B cell (primary cell): Measurements from ENCODE around the gene ZMYND15. TPM values are rescaled to one million over a fixed set of nuclear protein-coding genes. Genes with fewer than 3 reads are reported as not detected.
A peak's percentile ranks its signal among the peaks of the same experiment; 100 is the strongest.

Experiments
- ATAC-seq: fragments of 200-7000 bp; cut with Tn5 transposase; one replicate; pipeline ENCODE4 v1.10.0; 2021; ENCODE audit warnings: low read depth, mild to moderate bottlenecking, moderate number of reproducible peaks, moderate library complexity
- CTCF ChIA-PET: fragments of 350-600 bp; sonication (Branson Sonifier 250); formaldehyde crosslinking; loops from one replicate; lab custom pipeline; 2021; ENCODE audit warnings: antibody characterized with exemption, inconsistent platforms; lab: Charles Lee
- POLR2A ChIA-PET: fragments of 350-600 bp; sonication (Branson Sonifier 250); formaldehyde crosslinking; loops from one replicate; lab custom pipeline; 2021; ENCODE audit warnings: antibody characterized with exemption; lab: Charles Lee
- DNase-seq: peaks from one replicate; pipeline ENCODE4 v3.0.0; 2013
- H2AFZ ChIP-seq: 2 replicates; pipeline ENCODE4 v1.6.1; 2012; ENCODE audit warnings: mild to moderate bottlenecking, low read depth, low read length; ENCODE audit not compliant: insufficient read depth, poor library complexity, severe bottlenecking
- H3K27ac ChIP-seq, 2 donors: 1 replicate in 1 of 2; 2 replicates in 1 of 2; pipeline ENCODE4 v1.5.1; 2012 to 2013; ENCODE audit warnings: low read length in 2 of 2, mild to moderate bottlenecking in 2 of 2, moderate library complexity in 1 of 2
- H3K27me3 ChIP-seq, 4 experiments: fragments of 200-600 bp in 1 of 4; sonication (generic) in 1 of 4; replicated peaks in 1 of 4; 1 replicate in 2 of 4; 2 replicates in 2 of 4; pipeline versions ENCODE4 v1.6.1 to v1.7.0; 2013 to 2016; ENCODE audit warnings: low read length in 3 of 4, mild to moderate bottlenecking in 2 of 4, mixed read lengths in 1 of 4, moderate library complexity in 1 of 4; ENCODE audit not compliant: insufficient read depth in 4 of 4, control insufficient read depth in 3 of 4; ENCODE audit errors: control extremely low read depth in 1 of 4
- H3K36me3 ChIP-seq, 2 experiments: replicated peaks in 1 of 2; 1 replicate in 1 of 2; 2 replicates in 1 of 2; pipeline versions ENCODE4 v1.6.1 to v1.7.1; 2013; ENCODE audit warnings: low read length in 1 of 2; ENCODE audit not compliant: insufficient read depth in 2 of 2, control insufficient read depth in 1 of 2; ENCODE audit errors: control extremely low read depth in 1 of 2, extremely low read depth in 1 of 2
- H3K4me1 ChIP-seq, 2 donors: fragments of 200-600 bp in 1 of 2; sonication (generic) in 1 of 2; 1 replicate in 1 of 2; 2 replicates in 1 of 2; pipeline versions ENCODE4 v1.5.1 to v1.6.1; 2013 to 2017; ENCODE audit warnings: low read length in 2 of 2; ENCODE audit not compliant: control insufficient read depth in 2 of 2, insufficient read depth in 2 of 2
- H3K4me2 ChIP-seq: replicated peaks from 2 replicates; pipeline ENCODE3; 2012; ENCODE audit warnings: mild to moderate bottlenecking, low read depth, low read length; ENCODE audit not compliant: poor library complexity, severe bottlenecking
- H3K4me3 ChIP-seq, 5 experiments: fragments of 200-600 bp in 1 of 5; sonication (generic) in 1 of 5; 1 replicate in 3 of 5; 2 replicates in 2 of 5; pipeline versions ENCODE4 v1.5.1 to v1.7.0; 2011 to 2016; ENCODE audit warnings: low read length in 4 of 5, mild to moderate bottlenecking in 4 of 5, low read depth in 2 of 5, control low read depth in 1 of 5, moderate library complexity in 1 of 5; ENCODE audit not compliant: insufficient read depth in 1 of 5; ENCODE audit errors: control extremely low read depth in 1 of 5, extremely low read depth in 1 of 5
- H3K79me2 ChIP-seq: fragments of 200-600 bp; sonication (generic); one replicate; pipeline ENCODE4 v1.6.0; 2016; ENCODE audit warnings: low read length; ENCODE audit not compliant: control insufficient read depth, insufficient read depth
- H3K9ac ChIP-seq: fragments of 200-600 bp; sonication (generic); 2 replicates; pipeline ENCODE4 v1.6.1; 2017; ENCODE audit warnings: mild to moderate bottlenecking, low read length, moderate library complexity
- H3K9me3 ChIP-seq, 3 donors: one replicate each; pipeline versions ENCODE4 v1.6.1 to v1.7.1; 2013; ENCODE audit warnings: low read length in 2 of 3; ENCODE audit not compliant: control insufficient read depth in 2 of 3, insufficient read depth in 1 of 3; ENCODE audit errors: control extremely low read depth in 1 of 3
- H4K20me1 ChIP-seq: 2 replicates; pipeline ENCODE4 v1.6.0; 2012; ENCODE audit warnings: mild to moderate bottlenecking, low read length; ENCODE audit not compliant: insufficient read depth, control insufficient read depth, poor library complexity, severe bottlenecking
- H3K27ac Mint-ChIP-seq: one replicate; pipeline ENCODE4 v1.8.0; 2021; ENCODE audit warnings: mixed read lengths
- H3K27me3 Mint-ChIP-seq: one replicate; pipeline ENCODE4 v1.8.0; 2021; ENCODE audit warnings: mixed read lengths
- H3K4me1 Mint-ChIP-seq: one replicate; pipeline ENCODE4 v1.8.0; 2021; ENCODE audit warnings: mixed read lengths
- H3K4me3 Mint-ChIP-seq: one replicate; pipeline ENCODE4 v1.8.0; 2021; ENCODE audit warnings: mixed read lengths
- H3K9me3 Mint-ChIP-seq: one replicate; pipeline ENCODE4 v1.8.0; 2022; ENCODE audit warnings: mixed read lengths; ENCODE audit not compliant: insufficient read depth
- EZH2 ChIP-seq: IDR thresholded peaks from 2 replicates; pipeline ENCODE4 v1.6.1; 2012; ENCODE audit warnings: borderline replicate concordance, low read depth, mild to moderate bottlenecking, moderate library complexity, low read length; ENCODE audit not compliant: insufficient read depth, poor library complexity, severe bottlenecking
- WGBS: methylation state at CpG from one replicate; pipeline ENCODE4 v1.1.5; 2013; ENCODE audit warnings: missing lambda C conversion rate; ENCODE audit not compliant: insufficient coverage; 5-methylcytosine and 5-hydroxymethylcytosine counted together
- intact Hi-C: fragments of 100-400 bp; cut with micrococcal nuclease; formaldehyde crosslinking; loops from one replicate; pipeline ENCODE4 v1.10.0; 2022
- polyA plus RNA-seq: library from polyadenylated mRNA; depleted of rRNA; stranded (reverse); fragments of >200 nt; gene quantifications from 2 replicates; pipeline ENCODE4 v1.2.3, GENCODE V29; 2012
- total RNA-seq, 2 donors: library from RNA; stranded (reverse); fragments of 120-200 nt in 1 of 2; gene quantifications; 1 replicate in 1 of 2; 2 replicates in 1 of 2; pipeline versions ENCODE4 v1.2.3 to v1.2.4, GENCODE V29; 2013 to 2022
- TF ChIP-seq, protein P1 (sequence below): fragments of 200-600 bp; IDR thresholded peaks from one replicate; pipeline ENCODE4 v1.8.0; 2022; ENCODE audit warnings: antibody characterized with exemption, mild to moderate bottlenecking

Gene ZMYND15
- total and polyA plus RNA-seq, 2 donors (not counting 1 experiment from before 2014, with no cell fraction given): 0.72 to 2.5 TPM

DNA sequence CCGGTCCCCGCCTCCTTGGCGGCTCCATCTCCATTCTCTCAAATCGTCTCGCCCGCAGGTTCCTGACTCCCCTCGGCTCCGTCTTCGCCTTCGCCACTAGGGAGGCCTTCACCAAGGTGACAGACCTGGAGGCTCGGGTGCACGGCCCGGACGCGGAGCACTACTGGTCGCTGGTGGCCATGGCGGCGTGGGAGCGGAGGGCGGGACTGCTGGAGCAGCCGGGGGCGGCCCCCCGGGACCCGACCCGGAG lies 50.0 kb downstream of the ZMYND15 start:
- peaks cover 0 to 47% (median 29%) of the 10 kb centered on the region in 4 experiments for H3K27me3 ChIP-seq
- POLR2A ChIA-PET: interaction anchor here (0.8 to 1.7 kb wide), 7 partner anchors 17 to 178 kb away, joined by 3 to 5 read pairs (median 4); partner anchors contain the start of genes MED11, MINK1, PFN1 and PLD2
- H3K4me3 ChIP-seq: peak overlapping the region in 4 of 5 experiments; percentile 55 to 70 (median 63)
- Mint-ChIP-seq H3K4me1 (peaks cover 30% of the 10 kb centered on the region), H3K9me3 (no peaks in the 10 kb centered on the region), H3K27me3 (peaks cover 27% of the 10 kb centered on the region), H3K27ac (peak overlapping the region; percentile 78), H3K4me3 (peak overlapping the region; percentile 94)
- H3K4me1 ChIP-seq: peaks cover 28 to 34% of the 10 kb centered on the region in 2 donors
- 0% methylated on average over 25 of the region's 25 CpGs for WGBS
- no peak for TF ChIP-seq EZH2
- TF ChIP-seq, protein P1, sequence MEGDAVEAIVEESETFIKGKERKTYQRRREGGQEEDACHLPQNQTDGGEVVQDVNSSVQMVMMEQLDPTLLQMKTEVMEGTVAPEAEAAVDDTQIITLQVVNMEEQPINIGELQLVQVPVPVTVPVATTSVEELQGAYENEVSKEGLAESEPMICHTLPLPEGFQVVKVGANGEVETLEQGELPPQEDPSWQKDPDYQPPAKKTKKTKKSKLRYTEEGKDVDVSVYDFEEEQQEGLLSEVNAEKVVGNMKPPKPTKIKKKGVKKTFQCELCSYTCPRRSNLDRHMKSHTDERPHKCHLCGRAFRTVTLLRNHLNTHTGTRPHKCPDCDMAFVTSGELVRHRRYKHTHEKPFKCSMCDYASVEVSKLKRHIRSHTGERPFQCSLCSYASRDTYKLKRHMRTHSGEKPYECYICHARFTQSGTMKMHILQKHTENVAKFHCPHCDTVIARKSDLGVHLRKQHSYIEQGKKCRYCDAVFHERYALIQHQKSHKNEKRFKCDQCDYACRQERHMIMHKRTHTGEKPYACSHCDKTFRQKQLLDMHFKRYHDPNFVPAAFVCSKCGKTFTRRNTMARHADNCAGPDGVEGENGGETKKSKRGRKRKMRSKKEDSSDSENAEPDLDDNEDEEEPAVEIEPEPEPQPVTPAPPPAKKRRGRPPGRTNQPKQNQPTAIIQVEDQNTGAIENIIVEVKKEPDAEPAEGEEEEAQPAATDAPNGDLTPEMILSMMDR: no peak
- intact Hi-C loops: no loop called here
- ATAC-seq (no peak), DNase-seq (no peak)
- no peaks in the 10 kb centered on the region for H3K79me2 ChIP-seq
- peak overlapping the region; percentile 95 for H3K4me2 ChIP-seq
- no peak overlapping the region for H3K27ac ChIP-seq
- CTCF ChIA-PET: interaction anchor here (0.6 to 3.2 kb wide), 21 partner anchors 12 to 150 kb away, joined by 3 to 36 read pairs (median 5); partner anchors contain the start of genes ARRB2, C17orf114, CHRNE and CXCL16
- peak overlapping the region; percentile 86 for H2AFZ ChIP-seq
- H3K36me3 ChIP-seq: no peaks in the 10 kb centered on the region
- H3K9me3 ChIP-seq: peaks cover 0 to 27% (median 0%) of the 10 kb centered on the region in 3 donors
- peak overlapping the region; percentile 70 for H3K9ac ChIP-seq
- no peaks in the 10 kb centered on the region for H4K20me1 ChIP-seq
